NCI-H2196 (cell line): ENCODE data around the gene ARF5.

ENCODE experiments used
- DNase-seq: peaks from one replicate; lab custom pipeline; 2025; ENCODE audit not compliant: unreplicated experiment; lab: John Stamatoyannopoulos, UW

ARF5 gene

DNA sequence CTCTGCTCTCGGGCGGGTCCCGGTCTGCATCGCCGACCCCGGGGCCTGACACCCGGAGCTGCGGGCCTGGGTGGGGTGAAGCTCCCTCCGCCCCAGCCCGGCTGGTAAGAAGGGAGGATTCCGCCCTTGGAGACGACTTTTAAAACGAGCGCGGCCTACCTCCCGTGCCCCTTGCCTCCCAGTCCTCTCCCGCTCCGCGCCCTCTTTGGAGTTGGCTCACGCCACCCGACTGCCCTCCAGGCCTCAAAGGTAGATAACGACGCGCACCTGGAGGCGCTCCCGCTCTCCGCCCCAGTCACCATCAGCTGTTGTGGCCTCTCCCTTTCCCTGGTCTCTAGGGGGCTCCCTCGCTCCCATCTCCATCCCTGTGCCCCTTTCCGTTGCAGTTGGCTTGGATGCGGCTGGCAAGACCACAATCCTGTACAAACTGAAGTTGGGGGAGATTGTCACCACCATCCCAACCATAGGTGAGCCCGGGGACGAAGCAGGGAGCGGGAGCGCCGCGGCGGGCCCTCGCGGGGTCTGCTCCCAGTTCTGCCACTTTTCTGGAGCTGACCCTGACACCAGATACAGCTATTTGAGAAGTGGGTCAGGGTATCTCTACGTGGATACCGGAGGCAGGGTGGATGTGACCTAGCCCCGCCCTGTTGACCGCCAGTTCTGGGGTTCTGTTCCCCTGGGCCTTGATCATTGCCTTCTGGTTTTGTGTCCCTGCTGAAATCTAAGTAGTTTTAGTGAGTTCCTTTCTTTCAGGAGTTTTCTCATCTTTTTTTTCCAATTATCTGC, 679 bp downstream of the ARF5 start:
- DNase-seq, result peak; percentile 41

DNA sequence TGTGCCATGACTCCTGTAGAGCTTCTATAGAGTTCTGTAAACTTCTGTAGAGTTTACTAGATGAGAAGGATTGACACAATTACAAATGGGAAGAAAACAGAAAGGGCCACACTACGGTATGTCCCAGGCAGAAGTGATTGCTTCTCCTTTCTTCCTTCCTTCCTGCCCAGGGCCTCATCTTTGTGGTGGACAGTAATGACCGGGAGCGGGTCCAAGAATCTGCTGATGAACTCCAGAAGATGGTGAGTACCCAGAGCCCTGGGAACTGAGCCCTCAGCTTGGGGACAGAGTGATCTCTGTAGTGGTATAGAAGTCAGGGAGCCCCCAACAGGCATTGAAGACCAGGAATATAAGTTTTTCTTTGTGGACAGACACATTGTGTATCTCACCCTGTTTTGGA, 1.7 kb downstream of the ARF5 start:
- no peak for DNase-seq

DNA sequence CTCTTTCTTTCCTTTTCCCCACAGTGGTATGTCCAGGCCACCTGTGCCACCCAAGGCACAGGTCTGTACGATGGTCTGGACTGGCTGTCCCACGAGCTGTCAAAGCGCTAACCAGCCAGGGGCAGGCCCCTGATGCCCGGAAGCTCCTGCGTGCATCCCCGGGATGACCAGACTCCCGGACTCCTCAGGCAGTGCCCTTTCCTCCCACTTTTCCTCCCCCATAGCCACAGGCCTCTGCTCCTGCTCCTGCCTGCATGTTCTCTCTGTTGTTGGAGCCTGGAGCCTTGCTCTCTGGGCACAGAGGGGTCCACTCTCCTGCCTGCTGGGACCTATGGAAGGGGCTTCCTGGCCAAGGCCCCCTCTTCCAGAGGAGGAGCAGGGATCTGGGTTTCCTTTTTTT, 3.0 kb downstream of the ARF5 start:
- DNase-seq, result no peak

DNA sequence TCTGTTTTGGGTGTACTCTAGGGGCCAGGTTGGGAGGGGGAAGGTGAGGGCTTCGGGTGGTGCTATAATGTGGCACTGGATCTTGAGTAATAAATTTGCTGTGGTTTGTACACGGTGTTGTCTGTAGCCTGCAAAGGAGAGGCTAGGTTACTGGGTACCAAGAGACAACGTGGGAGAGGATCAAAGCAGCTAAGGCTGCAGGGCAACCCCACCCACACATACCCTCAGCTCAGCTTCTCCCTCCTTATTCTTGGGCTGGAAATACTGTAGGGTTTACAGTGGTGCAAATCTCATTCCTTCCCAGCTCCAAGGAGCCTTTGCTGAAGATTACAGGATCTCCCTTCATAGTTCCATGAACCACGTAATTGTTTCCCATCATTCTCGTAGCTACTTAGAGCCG, 3.4 kb downstream of the ARF5 start:
- no peak for DNase-seq

DNA sequence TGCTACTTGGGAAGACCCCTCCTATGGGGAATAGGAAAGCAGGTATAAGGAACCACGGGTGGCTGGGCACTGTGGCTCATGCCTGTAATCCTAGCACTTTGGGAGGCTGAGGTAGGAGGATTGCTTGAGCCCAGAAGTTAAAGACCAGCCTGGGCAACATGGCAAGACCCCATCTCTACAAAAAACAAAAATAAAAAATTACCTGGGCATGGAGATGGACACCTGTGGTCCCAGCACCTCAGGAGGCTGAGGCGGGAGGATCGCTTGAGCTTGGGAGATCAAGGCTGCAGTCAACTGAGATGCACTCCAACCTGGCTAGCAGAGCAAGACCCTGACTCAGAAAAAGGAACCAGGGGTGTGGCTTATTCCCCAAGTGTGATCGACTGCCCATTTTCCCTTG, 4.3 kb downstream of the ARF5 start:
- DNase-seq, result no peak

DNA sequence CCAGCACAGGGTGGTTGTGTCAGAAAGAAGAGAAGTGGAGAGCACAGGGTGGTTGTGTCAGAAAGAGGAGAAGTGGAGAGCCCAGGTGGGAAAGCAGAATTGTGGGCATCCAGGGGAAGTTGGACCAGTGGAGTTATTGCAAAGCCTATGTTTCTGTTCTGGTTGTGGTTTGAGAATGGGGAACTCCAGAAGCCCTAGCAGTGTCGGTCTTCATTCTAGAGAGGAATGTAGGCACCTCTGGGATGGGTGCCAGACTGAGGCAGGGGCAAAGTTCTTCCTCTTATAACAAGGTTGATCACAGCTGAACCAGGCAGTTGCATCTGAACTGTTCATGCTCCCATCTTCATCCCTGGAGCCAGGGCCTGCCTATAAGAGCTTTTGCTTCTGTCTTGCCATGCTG, 6.3 kb downstream of the ARF5 start:
- DNase-seq, result no peak

DNA sequence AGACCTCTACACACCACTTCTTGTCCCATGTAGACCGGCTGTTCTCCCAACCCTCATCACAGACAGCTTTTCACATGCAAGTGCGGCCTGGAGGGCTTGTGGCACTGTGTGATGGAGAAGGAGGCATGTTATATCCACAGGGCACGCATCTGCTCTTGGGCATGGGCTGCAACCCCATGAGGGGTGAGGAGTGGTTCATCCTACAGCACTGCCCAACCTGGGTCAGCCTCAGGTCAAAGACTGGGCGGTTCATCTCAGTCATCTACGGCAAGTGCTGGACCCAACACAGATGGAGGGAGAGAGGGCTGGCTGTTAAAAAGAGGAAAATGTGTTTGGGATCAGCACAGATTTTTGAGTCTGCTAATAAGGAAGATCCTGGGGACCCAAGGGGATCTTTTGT, 7.5 kb downstream of the ARF5 start:
- DNase-seq, result no peak

DNA sequence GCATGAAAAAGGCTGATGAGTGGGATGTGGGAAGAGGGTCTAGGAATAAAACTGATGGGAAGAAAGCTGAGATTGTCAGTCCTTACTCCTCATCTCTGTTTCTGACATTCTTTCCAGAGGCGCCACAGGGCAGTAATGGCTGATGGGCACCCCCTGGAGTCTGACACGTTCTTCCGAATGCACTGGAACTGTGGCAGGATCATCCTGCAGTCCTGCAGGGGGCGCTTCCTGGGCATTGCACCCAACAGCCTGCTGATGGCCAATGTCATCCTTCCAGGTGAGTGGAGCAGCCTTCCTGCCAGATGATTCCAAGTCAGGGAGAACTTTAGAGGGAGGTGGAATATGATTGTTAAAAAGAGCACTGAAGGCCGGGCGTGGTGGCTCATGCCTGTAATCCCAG, 10.1 kb downstream of the ARF5 start:
- DNase-seq, result no peak

DNA sequence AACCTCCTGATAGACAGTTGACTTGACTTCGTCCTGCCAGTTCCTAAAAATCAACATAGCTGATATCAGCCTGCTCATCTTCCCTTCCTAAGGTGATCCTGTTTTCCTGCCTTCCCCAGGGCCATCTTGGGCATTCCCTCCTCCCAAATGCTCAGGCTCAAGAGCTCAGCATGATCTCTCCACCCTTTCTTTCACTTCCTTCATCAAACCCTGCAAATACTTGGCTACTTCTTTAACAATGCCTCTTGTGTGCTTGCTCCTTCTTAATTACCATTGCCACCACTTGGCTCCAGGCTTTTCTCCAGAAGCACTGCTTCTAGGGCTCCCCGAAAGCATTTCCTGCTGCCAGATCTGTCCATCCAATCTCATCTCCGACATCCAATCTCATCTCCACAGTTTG, 12.7 kb downstream of the ARF5 start:
- DNase-seq, result no peak

DNA sequence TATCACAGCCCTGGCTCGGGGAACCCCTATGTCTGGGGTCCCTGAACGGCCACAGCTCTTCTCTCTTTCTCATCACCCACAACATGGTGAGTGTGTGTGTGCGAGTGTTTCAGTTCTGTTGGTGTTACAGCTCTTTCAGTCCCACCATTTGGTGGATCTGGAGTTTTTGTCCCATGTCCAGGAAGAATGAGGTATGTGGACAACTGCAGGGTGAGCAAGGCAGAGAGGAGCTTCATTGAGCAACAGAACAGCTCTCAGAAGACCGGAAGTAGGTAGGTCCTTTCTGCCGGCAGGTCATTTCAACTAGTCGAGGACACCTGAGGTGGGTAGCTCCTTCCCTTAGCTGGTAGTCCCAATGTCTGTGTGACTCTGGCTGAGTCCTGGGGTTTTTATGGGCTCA, 20.2 kb downstream of the ARF5 start:
- no peak for DNase-seq

DNA sequence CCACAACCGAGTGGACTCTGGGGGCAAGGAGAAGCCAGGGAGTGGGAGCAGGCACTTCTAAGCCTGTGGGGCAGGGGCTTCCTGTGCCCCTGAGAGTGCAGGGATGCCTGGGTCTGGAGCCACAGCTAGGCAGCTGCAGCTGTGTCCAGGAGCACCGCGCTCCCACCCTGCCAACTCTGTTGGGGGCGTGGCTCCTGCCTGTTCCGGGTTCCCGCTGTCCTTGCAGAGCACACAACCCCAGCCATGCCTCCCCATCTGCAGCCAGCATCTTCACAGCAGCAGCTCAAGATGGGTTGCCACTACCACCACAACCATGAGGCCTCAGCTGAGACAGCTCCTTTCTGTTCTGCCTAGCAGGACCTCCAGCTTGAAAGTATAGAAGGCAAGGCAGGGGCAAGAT, 21.1 kb downstream of the ARF5 start:
- DNase-seq, result no peak

DNA sequence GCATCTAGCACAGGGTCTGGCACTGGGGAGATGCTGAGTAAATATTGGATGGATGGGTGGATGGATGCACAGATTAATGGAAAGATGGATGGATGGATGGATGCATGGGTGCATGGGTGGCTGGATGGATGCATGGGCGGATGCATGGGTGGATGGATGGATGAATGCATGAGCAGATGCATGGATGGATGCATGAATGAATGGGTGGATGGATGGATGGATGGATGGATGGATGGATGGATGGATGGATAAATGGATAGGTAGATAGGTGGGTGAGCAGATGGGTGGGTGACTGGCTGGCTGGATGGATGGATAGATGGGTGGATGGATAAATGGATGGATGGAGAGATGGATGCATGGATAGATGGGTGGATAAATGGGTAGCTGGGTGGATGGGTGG, 24.1 kb downstream of the ARF5 start:
- DNase-seq, result no peak

DNA sequence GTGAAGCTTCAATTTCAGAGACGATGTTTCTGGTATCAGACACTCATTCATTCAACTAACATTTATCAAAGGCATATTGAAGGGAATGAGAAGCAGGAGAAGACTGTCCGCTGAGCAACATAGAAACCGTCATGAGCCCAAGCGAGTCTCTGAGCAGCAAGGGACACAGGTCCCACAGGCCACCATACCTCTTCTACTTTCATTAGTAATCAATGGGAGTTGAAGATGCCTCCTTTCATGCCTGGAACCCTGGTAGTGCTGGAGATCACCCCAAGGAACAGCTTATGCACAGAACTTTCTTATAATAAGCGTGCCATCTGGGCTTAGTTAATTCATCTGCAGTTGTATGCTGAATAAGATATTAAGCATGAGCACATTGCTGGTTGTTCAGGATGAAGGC, 28.5 kb downstream of the ARF5 start:
- DNase-seq, result no peak

DNA sequence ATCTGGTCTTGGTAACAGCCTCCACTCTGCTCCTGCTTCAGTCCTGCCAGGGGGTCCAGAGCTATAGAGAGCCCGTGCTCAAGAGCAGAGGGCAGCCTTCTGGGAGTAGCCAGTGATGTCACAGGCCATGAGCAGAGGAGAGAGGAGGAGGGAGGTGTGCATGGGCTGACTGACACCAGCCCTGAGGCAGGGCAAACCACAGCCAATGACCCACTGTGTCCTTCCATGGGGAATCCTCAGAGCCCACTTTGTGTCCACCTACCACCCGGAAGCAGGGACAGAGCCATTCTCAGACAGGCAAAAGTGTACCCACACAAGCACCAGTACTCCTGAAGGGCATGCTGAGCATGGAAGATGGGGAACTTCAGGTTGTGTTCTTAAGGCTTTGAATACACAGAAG, 29.8 kb downstream of the ARF5 start, which contains the start of gene PAX4:
Gene PAX4 (minus strand): TSS at position 101 of the 400 bp plus-strand sequence. CDS start 2,214 bp downstream, outside the sequence.
- no peak for DNase-seq

DNA sequence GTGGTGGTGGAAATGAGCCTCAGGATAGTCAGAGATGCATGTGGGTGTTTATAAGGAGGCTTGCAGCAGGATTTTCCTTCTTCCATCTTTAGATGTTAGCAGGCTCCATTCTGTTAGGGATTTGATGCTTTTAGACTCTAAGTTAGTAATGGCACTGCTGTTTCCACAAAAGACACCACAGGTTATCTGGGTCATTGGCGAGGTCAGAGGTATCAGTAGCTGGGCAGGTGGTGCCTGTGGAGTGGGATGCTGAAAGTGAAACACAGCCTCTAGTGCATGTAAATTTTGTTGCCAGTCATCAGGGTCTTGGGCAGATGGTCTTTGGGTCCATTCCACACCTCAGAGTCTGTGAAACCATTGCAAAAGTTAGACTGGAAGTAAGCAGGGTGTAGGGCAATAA, 30.6 kb downstream of the ARF5 start:
- DNase-seq, result no peak

DNA sequence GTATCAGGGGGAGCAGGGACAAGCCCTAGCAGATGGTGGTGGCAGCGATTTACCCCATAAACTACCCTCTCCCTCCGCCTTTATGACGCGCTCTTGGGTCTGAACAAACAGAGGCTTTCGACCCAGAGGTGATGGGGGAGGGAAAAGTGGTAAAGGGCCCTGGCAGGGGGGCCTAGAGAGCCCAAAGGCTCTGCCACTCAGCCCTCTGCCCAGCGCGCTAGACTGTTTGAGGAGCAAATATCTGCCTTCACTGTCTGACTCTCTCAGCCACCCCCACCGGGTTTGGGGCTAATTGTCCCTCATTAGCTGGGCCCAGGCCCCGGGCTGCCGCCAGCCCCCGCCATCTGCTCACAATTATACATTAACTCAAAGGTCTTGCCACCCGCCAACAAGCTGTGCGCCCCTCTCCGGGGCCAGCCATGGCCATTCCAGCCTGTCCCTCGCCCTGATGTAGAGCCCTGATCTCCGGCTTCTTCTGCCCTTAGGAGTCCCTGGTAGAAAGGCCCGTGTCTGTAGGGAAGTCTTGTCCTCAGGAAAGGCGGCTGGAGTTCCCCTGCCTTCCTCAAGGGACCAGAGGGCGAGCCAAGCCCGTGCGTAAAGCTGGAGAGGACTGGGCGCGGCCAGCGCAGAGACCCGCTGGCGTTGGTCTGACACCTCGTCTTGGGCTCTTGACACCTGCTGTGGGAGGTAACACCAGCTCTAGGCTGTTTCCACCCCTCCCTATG, 31.6 kb downstream of the ARF5 start:
- no peak for DNase-seq

DNA sequence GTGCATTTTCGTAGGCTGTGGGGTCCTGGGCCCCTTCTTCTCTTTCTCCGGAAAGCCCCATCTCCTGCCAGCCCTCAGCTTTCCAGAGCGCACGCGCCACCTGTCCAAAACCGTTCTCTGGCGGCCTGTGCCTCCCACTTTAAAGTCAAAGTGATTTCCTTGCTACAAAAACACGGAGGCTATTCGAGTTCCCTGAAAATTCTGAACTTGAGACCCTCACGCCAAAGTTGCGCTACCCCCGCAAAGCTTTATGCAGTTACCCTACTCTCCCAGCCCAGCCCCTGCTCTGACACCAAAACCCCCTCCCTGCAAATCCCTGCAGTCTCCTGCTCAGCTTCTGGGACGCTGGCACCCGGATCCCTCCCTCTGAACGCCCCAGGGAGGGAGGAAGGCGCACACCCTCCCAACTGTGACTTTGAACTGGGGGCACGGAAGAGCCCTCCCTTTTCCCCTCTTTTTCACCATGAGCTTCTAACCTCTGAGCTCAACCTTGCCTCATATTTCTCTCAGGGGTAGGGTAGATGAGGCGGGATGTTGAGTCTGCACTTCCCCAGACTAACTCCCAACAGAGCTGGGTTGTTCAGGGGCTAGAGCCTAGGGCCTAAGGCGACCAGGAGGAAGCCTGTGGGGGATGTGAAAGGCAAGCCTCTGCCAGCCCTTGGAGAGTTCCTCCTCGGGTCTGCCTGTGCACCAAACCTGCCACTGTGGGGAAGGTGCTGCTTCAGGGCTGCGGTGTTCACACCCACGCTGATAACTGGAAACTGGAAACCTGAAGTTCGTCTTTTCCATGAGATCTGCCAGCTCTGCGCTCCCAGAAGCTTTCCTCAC, 32.4 kb downstream of the ARF5 start:
- DNase-seq, result no peak

DNA sequence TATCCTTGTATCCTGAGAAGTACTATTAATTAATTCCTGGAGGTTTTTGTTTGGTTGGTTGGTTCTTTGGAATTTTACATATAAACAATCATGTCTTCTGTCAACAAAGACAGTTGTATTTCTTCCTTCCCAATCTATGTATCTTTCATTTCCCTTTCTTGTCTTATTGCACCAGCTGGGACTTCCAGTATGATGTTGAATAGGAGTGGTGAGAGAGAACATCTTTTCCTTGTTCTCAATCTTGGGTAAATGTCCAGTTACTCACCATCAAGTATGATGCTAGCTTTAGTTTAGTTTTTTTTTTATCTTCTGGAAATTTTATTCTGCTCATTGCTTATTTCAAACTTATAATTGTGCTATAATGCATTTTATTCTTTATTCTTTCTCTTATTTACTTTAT, 37.1 kb downstream of the ARF5 start:
- no peak for DNase-seq

DNA sequence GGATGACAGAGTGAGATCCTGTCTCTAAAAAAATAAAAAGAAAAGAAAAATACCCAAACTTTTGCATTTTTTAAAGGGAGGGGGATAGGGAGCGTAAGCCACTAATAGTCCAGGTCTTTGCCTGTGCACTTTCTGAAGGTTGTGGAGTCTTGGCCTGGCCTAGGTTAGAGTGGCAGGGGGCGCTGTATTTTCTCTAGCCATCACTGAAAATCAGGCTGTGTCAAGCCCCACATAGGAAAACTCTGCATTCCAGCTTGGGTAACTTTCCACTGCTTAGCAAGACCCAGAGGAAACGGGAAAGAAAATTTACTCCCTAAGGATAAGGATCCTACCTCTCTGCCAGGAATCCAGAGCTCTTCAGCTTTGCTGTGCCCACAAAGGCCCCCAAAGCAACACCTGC, 40.2 kb downstream of the ARF5 start:
- no peak for DNase-seq

DNA sequence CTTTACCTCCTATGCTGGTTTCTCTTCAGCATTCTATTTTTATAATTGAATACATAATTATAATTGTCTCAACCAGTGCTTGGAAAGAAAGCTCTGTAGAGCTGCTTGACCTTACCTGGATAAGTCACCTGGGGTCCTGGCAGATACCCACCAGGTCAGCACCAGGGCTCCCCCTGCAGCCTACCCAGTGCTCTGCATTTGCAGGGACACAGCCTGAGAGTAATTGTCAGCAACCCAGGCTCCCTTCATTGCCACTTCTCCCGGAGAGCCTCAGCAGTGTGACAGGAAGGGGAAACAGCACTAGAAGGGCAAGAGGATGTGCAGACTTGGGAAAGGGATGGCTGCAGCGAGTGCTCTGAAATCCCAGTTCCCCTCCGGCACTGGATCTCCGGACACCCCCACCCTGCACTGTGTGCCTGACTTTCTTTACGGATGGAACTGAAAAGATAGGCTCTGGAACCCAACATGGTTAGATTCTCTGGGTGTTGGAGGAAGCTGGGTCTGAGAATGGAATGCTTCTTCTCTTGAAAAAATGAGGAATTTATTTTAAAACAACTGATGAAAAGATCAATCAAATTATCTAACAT, 41.1 kb downstream of the ARF5 start:
- no peak for DNase-seq

DNA sequence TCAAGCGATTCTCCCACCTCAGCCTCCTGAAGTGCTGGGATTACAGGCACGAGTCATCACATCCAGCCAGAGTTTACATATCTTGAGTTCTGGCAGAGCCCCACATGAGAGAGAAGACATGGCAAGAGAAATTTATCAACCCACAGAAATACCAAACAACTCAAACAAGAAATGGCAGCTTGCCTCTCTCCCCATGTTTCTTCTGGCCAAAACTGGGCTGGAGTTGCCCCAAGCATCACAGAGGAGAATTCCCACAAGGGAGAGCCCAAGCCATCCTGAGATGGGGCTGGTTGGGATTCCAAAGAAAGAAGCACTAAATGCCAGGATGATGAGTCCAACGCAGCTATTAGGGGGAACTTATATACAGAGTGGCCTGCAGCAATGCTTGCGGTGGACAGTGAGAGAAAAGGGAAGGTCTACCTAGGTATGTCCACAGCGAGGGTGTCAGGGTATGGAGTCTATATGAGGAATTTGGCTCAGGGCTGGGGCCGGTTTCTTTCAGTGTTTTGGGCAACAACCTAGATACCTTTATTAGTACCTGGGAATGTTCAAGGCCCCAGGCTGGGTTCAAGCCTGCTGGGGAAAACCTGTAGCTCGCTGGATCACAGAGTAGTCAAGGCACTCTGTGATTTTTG, 44.2 kb downstream of the ARF5 start:
- no peak for DNase-seq
